H1 (cell line): ENCODE measurements around the gene TMA7. TPM values are rescaled to one million over a fixed set of nuclear protein-coding genes. Genes with fewer than 3 reads are reported as not detected.

Experiments used
- CTCF ChIA-PET: fragments of 300-600 bp; sonication (Branson Sonifier 250); formaldehyde crosslinking; loops from one replicate; lab custom pipeline; 2021; ENCODE audit not compliant: partially characterized antibody; lab: Charles Lee
- POLR2A ChIA-PET: fragments of 300-600 bp; sonication (Branson Sonifier 250); formaldehyde crosslinking; loops from one replicate; lab custom pipeline; 2021; ENCODE audit warnings: inconsistent platforms; ENCODE audit not compliant: partially characterized antibody; lab: Charles Lee
- DNase-seq, 2 experiments: peaks; one replicate each; pipeline versions ENCODE4 v3.0.0 to v3.0.0-alpha.2; 2010 to 2022; ENCODE audit warnings: low spot score in 2 of 2, low read depth in 1 of 2, mixed read lengths in 1 of 2
- FAIRE-seq: peaks from 2 replicates; lab custom pipeline; 2011; peaks lifted over from hg19 to GRCh38; lab: Jason Lieb, UNC
- H2AFZ ChIP-seq: 2 replicates; pipeline ENCODE4 v1.8.1; 2012; ENCODE audit warnings: low read length, inconsistent platforms
- H2AK5ac ChIP-seq: 2 replicates; pipeline ENCODE4 v1.6.1; 2013; ENCODE audit warnings: low read depth, low read length
- H2BK120ac ChIP-seq: replicated peaks from 2 replicates; pipeline ENCODE3; 2013; ENCODE audit warnings: low read depth, low read length, inconsistent platforms
- H2BK12ac ChIP-seq: 2 replicates; pipeline ENCODE4 v1.6.1; 2013; ENCODE audit warnings: low read depth, low read length
- H2BK15ac ChIP-seq: 2 replicates; pipeline ENCODE4 v1.6.1; 2013; ENCODE audit warnings: low read length
- H2BK20ac ChIP-seq: 2 replicates; pipeline ENCODE4 v1.6.1; 2013; ENCODE audit warnings: low read length
- H2BK5ac ChIP-seq: 2 replicates; pipeline ENCODE4 v1.6.1; 2013; ENCODE audit warnings: low read depth, low read length
- H3K14ac ChIP-seq: 2 replicates; pipeline ENCODE4 v1.6.1; 2013; ENCODE audit warnings: inconsistent platforms; ENCODE audit not compliant: insufficient read length
- H3K18ac ChIP-seq: 2 replicates; pipeline ENCODE4 v1.6.1; 2013; ENCODE audit warnings: low read length; ENCODE audit errors: extremely low read depth
- H3K23ac ChIP-seq: 2 replicates; pipeline ENCODE4 v1.6.1; 2013; ENCODE audit warnings: inconsistent platforms; ENCODE audit not compliant: insufficient read length
- H3K23me2 ChIP-seq: 2 replicates; pipeline ENCODE4 v1.6.1; 2013; ENCODE audit warnings: low read depth, low read length
- H3K27ac ChIP-seq: 2 replicates; pipeline ENCODE4 v1.6.1; 2011; ENCODE audit warnings: low read depth, low read length, inconsistent platforms
- H3K27me3 ChIP-seq, 4 experiments: replicated peaks in 1 of 4; 1 replicate in 1 of 4; 2 replicates in 3 of 4; pipeline versions ENCODE4 v1.6.1 to v1.8.1; 2011 to 2013; ENCODE audit warnings: low read length in 3 of 4, mild to moderate bottlenecking in 3 of 4, inconsistent platforms in 2 of 4, mixed read lengths in 2 of 4, moderate library complexity in 1 of 4; ENCODE audit not compliant: control insufficient read depth in 3 of 4, insufficient read depth in 3 of 4; ENCODE audit errors: extremely low read depth in 1 of 4
- H3K36me3 ChIP-seq, 4 experiments: 2 replicates each; pipeline versions ENCODE4 v1.6.1 to v1.8.1; 2011 to 2013; ENCODE audit warnings: mild to moderate bottlenecking in 4 of 4, low read length in 3 of 4, moderate library complexity in 2 of 4, control low read depth in 1 of 4, inconsistent platforms in 1 of 4; ENCODE audit not compliant: insufficient read depth in 4 of 4, control insufficient read depth in 2 of 4
- H3K4ac ChIP-seq: replicated peaks from 2 replicates; pipeline ENCODE3; 2013; ENCODE audit warnings: low read length, low read depth, mixed read lengths, inconsistent platforms; ENCODE audit not compliant: insufficient read length
- H3K4me1 ChIP-seq, 4 experiments: replicated peaks in 1 of 4; 1 replicate in 1 of 4; 2 replicates in 3 of 4; pipeline versions ENCODE4 v1.6.1 to v1.8.1; 2011 to 2013; ENCODE audit warnings: low read length in 3 of 4, inconsistent platforms in 2 of 4, mixed read lengths in 1 of 4; ENCODE audit not compliant: insufficient read depth in 4 of 4, control insufficient read depth in 3 of 4
- H3K4me2 ChIP-seq, 2 experiments: 2 replicates each; pipeline versions ENCODE4 v1.6.1 to v1.8.1; 2011 to 2013; ENCODE audit warnings: low read depth in 2 of 2, low read length in 2 of 2, control low read depth in 1 of 2, inconsistent platforms in 1 of 2, mild to moderate bottlenecking in 1 of 2; ENCODE audit not compliant: insufficient read depth in 1 of 2
- H3K4me3 ChIP-seq, 4 experiments: fragments of 200-600, 300-600 bp in 1 of 4; sonication (generic), shearing (Covaris generic), sonication (Bioruptor Twin) in 1 of 4; 2 replicates each; pipeline versions ENCODE4 v1.5.1 to v1.8.1; 2011 to 2016; ENCODE audit warnings: low read length in 4 of 4, low read depth in 3 of 4, control low read depth in 2 of 4, inconsistent platforms in 2 of 4, mild to moderate bottlenecking in 2 of 4, mixed read lengths in 1 of 4, moderate library complexity in 1 of 4; ENCODE audit not compliant: insufficient read depth in 2 of 4; ENCODE audit errors: extremely low read depth in 1 of 4
- H3K56ac ChIP-seq: replicated peaks from 2 replicates; pipeline ENCODE3; 2013; ENCODE audit warnings: low read depth, mild to moderate bottlenecking, mixed read lengths, low read length, inconsistent platforms; ENCODE audit not compliant: insufficient read length
- H3K79me1 ChIP-seq: 2 replicates; pipeline ENCODE4 v1.6.1; 2013; ENCODE audit warnings: low read depth, low read length, control low read depth
- H3K79me2 ChIP-seq, 2 experiments: 2 replicates each; pipeline versions ENCODE4 v1.6.1 to v1.8.1; 2012 to 2013; ENCODE audit warnings: low read length in 2 of 2, mild to moderate bottlenecking in 2 of 2, inconsistent platforms in 1 of 2; ENCODE audit not compliant: insufficient read depth in 2 of 2, control insufficient read depth in 1 of 2
- H3K9ac ChIP-seq, 4 experiments: replicated peaks in 1 of 4; 1 replicate in 1 of 4; 2 replicates in 3 of 4; pipeline versions ENCODE4 v1.6.1 to v1.8.1; 2011 to 2013; ENCODE audit warnings: low read depth in 3 of 4, low read length in 3 of 4, control low read depth in 2 of 4, mild to moderate bottlenecking in 2 of 4, moderate library complexity in 2 of 4, inconsistent platforms in 1 of 4; ENCODE audit errors: extremely low read depth in 1 of 4
- H3K9me3 ChIP-seq, 2 experiments: 2 replicates each; pipeline versions ENCODE4 v1.6.1 to v1.8.1; 2012 to 2013; ENCODE audit warnings: mild to moderate bottlenecking in 2 of 2, moderate library complexity in 2 of 2, control low read depth in 1 of 2, inconsistent platforms in 1 of 2, low read depth in 1 of 2, low read length in 1 of 2, mixed read lengths in 1 of 2; ENCODE audit not compliant: insufficient read depth in 2 of 2
- H4K20me1 ChIP-seq, 2 experiments: replicated peaks in 1 of 2; 2 replicates each; pipeline versions ENCODE3 to v1.8.1; 2011 to 2013; ENCODE audit warnings: inconsistent platforms in 2 of 2, low read length in 2 of 2, mild to moderate bottlenecking in 1 of 2; ENCODE audit not compliant: insufficient read depth in 2 of 2, control insufficient read depth in 1 of 2
- H4K5ac ChIP-seq: 2 replicates; pipeline ENCODE4 v1.6.1; 2013; ENCODE audit warnings: low read length, low read depth, mixed read lengths, inconsistent platforms; ENCODE audit not compliant: insufficient read length
- H4K8ac ChIP-seq: 2 replicates; pipeline ENCODE4 v1.8.0; 2013; ENCODE audit warnings: mild to moderate bottlenecking, moderate library complexity, low read length, inconsistent platforms; ENCODE audit not compliant: insufficient read depth; ENCODE audit errors: extremely low read depth
- H4K91ac ChIP-seq: replicated peaks from 2 replicates; pipeline ENCODE3; 2013; ENCODE audit warnings: low read length, mixed read lengths, inconsistent platforms; ENCODE audit not compliant: insufficient read length
- GABPA ChIP-seq: IDR thresholded peaks from 2 replicates; pipeline ENCODE4 v1.6.1; 2011; ENCODE audit warnings: mild to moderate bottlenecking, low read length, moderate library complexity, borderline replicate concordance; ENCODE audit not compliant: insufficient read depth
- JUN ChIP-seq: IDR thresholded peaks from 2 replicates; pipeline ENCODE4 v1.6.1; 2011; ENCODE audit warnings: low read depth, mild to moderate bottlenecking, improper control_type of control experiment, low read length
- KDM1A ChIP-seq: fragments of 200-600, 300-600 bp; sonication (generic); IDR thresholded peaks from 2 replicates; pipeline ENCODE4 v1.7.1; 2016; ENCODE audit warnings: mild to moderate bottlenecking, low read length, borderline replicate concordance
- PHF8 ChIP-seq: fragments of 200-600 bp; sonication (generic); conservative IDR thresholded peaks from 2 replicates; pipeline ENCODE4 v1.7.1; 2012; ENCODE audit warnings: low read depth, mild to moderate bottlenecking, inconsistent platforms, low read length, moderate library complexity
- POLR2A ChIP-seq, 2 experiments: IDR thresholded peaks; 1 replicate in 1 of 2; 2 replicates in 1 of 2; pipeline ENCODE4 v1.6.1; 2011; ENCODE audit warnings: low read depth in 2 of 2, low read length in 2 of 2, mild to moderate bottlenecking in 2 of 2; ENCODE audit errors: control extremely low read depth in 1 of 2
- POLR2AphosphoS5 ChIP-seq: IDR thresholded peaks from 2 replicates; pipeline ENCODE4 v1.6.1; 2011; ENCODE audit warnings: low read depth, low read length
- SUZ12 ChIP-seq: fragments of 200-600 bp; sonication (generic); IDR thresholded peaks from 2 replicates; pipeline ENCODE4 v1.6.1; 2012; ENCODE audit warnings: mild to moderate bottlenecking, inconsistent platforms, low read length, moderate library complexity, mixed read lengths
- WGBS, 2 experiments: shearing (Covaris generic) in 1 of 2; methylation state at CpG; one replicate each; pipeline versions ENCODE4 v1.1.6 to v1.1.7; 2013 to 2015; ENCODE audit warnings: low lambda C conversion rate in 2 of 2, mixed read lengths in 2 of 2, inconsistent platforms in 1 of 2, low coverage in 1 of 2, missing lambda C conversion rate in 1 of 2; ENCODE audit not compliant: insufficient replicate concordance in 2 of 2, insufficient coverage in 1 of 2, insufficient read length in 1 of 2; ENCODE audit errors: extremely low coverage in 1 of 2, missing lambda C conversion rate in 1 of 2; 5-methylcytosine and 5-hydroxymethylcytosine counted together
- polyA plus RNA-seq, 7 experiments: library from polyadenylated mRNA; depleted of rRNA in 3 of 7; stranded (reverse) in 5 of 7; unstranded in 2 of 7; fragments of >200 nt in 5 of 7; fragments of 200-250 nt in 2 of 7; gene quantifications; 1 replicate in 5 of 7; 2 replicates in 1 of 7; 4 replicates in 1 of 7; pipeline versions ENCODE4 v1.2.1 to v1.2.3, GENCODE V29; 2011 to 2013; ENCODE audit warnings: missing spikeins in 2 of 7, mixed read lengths in 2 of 7
- total RNA-seq: library from RNA; stranded (reverse); fragmentation: NEBNext Ultra II Directional; extraction: Animal tissue kit (Norgen Biotek cat#: 25700); gene quantifications from 2 replicates; pipeline ENCODE4 v1.2.1, GENCODE V29; 2021
- TF ChIP-seq, protein P1 (sequence below): IDR thresholded peaks from 2 replicates; pipeline ENCODE4 v1.6.1; 2011; ENCODE audit warnings: low read length, improper control_type of control experiment
- TF ChIP-seq, protein P2 (sequence below): IDR thresholded peaks from 2 replicates; pipeline ENCODE4 v1.6.1; 2012; ENCODE audit warnings: inconsistent platforms

TMA7 gene
- total and polyA plus RNA-seq, 2 of the 8 experiments (the other 6 are each of a cell fraction or from before 2014, with no cell fraction given), result 138 to 305 TPM

DNA sequence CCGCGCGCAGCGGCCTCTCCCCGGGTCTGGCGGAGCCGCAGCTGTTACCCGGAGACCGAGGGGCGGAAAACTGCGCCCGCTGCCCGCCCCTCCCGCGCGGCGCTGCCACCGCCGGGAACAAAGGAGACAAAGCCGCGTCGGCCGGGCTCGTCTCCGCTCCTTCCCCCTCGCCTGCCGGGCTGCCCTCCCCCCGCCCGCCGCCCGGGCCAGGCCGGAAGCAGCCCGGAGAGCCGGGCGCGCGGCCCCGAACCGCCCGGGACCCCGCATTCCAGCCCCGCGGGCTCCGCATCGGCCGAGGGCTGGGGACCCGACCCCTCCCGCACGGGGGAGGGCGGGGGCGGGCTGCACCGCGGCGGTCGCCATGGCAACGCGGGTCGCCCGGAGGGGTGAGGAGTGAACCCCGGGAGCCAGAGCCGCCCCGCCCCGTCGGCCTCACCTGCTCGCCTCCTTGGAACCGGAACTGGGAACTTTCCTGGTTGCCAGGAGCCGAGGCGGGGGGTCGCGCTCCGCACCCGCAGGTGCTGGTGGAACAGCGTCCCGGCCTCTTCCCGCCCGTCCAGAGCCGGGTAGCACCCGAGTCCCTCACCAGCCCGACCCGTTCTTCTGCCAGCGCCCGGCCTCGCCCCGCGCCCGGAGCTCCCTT is 10.6 kb upstream of the TMA7 start:
- Histone ChIP-seq H4K5ac (peak overlapping the region; percentile 71), H3K4ac (no peak overlapping the region), H2AK5ac (no peak overlapping the region), H4K8ac (no peak overlapping the region; the same call in 1 of the 2 replicates), H3K9me3 (no peaks in the 10 kb centered on the region), H2BK20ac (no peak overlapping the region), H3K18ac (peak overlapping the region; percentile 83), H3K14ac (no peak overlapping the region), H3K27ac (peak overlapping the region; percentile 94), H2BK5ac (peak overlapping the region; percentile 91), H3K9ac (peak overlapping the region; percentile 49 to 98 (median 94)), H3K4me1 (peaks cover 7 to 37% (median 22%) of the 10 kb centered on the region in 4 experiments), H2BK120ac (no peak overlapping the region), H3K79me2 (peaks cover 30 to 56% of the 10 kb centered on the region in 2 experiments), H3K4me2 (peak overlapping the region; percentile 74 to 77), H3K27me3 (no peaks in the 10 kb centered on the region), H3K23ac (no peak overlapping the region), H3K36me3 (peaks cover 4 to 23% (median 12%) of the 10 kb centered on the region in 4 experiments; a peak in 7 of 8 replicates), H3K4me3 (peak overlapping the region; percentile 66 to 85 (median 76)), H3K79me1 (peaks cover 31% of the 10 kb centered on the region), H2BK12ac (0 out of 2 replicates have a peak overlapping the region, but pooled peaks have one; percentile 9), H3K56ac (peak overlapping the region; percentile 74), H2BK15ac (no peak overlapping the region), H4K20me1 (peaks cover 4 to 19% of the 10 kb centered on the region in 2 experiments), H2AFZ (no peak overlapping the region), H3K23me2 (peaks cover 13% of the 10 kb centered on the region), H4K91ac (peak overlapping the region; percentile 71)
- 1% methylated on average over 10 of the region's 86 CpGs; no CpG with 5 or more reads in 1 of the 2 experiments for WGBS, 2 experiments
- ChIA-PET CTCF (interaction anchor here (1.0 to 5.4 kb wide), 4 partner anchors 15 to 29 kb away, joined by 5 to 34 read pairs (median 11); no protein-coding TSS in a partner anchor), POLR2A (interaction anchor here (0.7 to 31.5 kb wide), 25 partner anchors 8 to 270 kb away, joined by 3 to 650 read pairs (median 5); partner anchors contain the start of genes ATRIP, CCDC51, FBXW12 and TMA7)
- peak in 1 of 2 experiments; percentile 90 for DNase-seq
- FAIRE-seq, result no peak
- TF ChIP-seq, protein P1, sequence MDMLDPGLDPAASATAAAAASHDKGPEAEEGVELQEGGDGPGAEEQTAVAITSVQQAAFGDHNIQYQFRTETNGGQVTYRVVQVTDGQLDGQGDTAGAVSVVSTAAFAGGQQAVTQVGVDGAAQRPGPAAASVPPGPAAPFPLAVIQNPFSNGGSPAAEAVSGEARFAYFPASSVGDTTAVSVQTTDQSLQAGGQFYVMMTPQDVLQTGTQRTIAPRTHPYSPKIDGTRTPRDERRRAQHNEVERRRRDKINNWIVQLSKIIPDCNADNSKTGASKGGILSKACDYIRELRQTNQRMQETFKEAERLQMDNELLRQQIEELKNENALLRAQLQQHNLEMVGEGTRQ, result no peak
- TF ChIP-seq POLR2AphosphoS5 (peak; percentile 75), JUN (no peak), KDM1A (no peak), PHF8 (peak; percentile 46; the same call in 1 of the 2 replicates), POLR2A (IDR thresholded peaks at IDR 0.05; ENCODE audit: control extremely low read depth in 1 of 2, low read depth in 2 of 2, low read length in 2 of 2) (peak in 1 of 2 experiments; percentile 55; a peak in 2 of 3 replicates), GABPA (no peak), SUZ12 (no peak)
- TF ChIP-seq, protein P2, sequence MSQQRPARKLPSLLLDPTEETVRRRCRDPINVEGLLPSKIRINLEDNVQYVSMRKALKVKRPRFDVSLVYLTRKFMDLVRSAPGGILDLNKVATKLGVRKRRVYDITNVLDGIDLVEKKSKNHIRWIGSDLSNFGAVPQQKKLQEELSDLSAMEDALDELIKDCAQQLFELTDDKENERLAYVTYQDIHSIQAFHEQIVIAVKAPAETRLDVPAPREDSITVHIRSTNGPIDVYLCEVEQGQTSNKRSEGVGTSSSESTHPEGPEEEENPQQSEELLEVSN, result no peak
